OCI-LY1 (cell line): ENCODE data around the gene DIS3L.

Experiments
- EZH2 ChIP-seq: fragments of 200-600 bp; sonication (generic), shearing (Covaris generic); IDR thresholded peaks from 2 replicates; pipeline ENCODE4 v1.8.0; 2017; ENCODE audit warnings: borderline replicate concordance, mixed run types, mild to moderate bottlenecking, antibody characterized with exemption, low read length, moderate library complexity, mixed read lengths
- TF ChIP-seq, protein P1 (sequence below): fragments of 200-600 bp; sonication (generic), shearing (Covaris generic); IDR thresholded peaks from 2 replicates; pipeline ENCODE4 v1.5.1; 2017; ENCODE audit warnings: mild to moderate bottlenecking, antibody characterized with exemption, low read length, moderate library complexity, mixed read lengths

DNA sequence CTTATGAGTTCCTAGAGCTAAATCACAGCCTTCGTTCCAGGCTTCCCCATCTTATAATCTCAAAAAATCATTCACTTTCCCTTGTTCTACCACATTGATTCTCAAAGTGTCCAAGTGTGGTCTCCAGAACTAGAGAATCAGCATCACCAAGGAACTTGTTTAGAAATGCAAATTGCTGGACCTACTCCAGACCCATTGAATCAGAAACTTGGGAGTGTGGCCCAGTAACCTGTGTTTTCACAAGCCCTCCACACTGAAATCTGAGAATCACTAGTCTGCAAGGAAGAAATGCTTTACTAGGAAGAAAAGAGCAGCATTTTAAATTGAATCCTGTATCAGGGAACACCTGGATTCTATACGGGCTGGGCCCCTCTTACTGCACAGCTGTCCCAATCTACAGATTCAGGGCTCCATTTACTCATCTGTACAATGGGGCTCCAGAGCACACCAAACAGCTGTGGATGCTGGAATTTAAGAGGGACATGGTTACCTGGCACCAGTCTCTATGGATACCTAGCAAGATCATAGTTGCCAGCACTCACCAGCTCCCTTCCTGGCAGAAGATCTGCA, 43.7 kb upstream of the DIS3L start:
- TF ChIP-seq, protein P1, sequence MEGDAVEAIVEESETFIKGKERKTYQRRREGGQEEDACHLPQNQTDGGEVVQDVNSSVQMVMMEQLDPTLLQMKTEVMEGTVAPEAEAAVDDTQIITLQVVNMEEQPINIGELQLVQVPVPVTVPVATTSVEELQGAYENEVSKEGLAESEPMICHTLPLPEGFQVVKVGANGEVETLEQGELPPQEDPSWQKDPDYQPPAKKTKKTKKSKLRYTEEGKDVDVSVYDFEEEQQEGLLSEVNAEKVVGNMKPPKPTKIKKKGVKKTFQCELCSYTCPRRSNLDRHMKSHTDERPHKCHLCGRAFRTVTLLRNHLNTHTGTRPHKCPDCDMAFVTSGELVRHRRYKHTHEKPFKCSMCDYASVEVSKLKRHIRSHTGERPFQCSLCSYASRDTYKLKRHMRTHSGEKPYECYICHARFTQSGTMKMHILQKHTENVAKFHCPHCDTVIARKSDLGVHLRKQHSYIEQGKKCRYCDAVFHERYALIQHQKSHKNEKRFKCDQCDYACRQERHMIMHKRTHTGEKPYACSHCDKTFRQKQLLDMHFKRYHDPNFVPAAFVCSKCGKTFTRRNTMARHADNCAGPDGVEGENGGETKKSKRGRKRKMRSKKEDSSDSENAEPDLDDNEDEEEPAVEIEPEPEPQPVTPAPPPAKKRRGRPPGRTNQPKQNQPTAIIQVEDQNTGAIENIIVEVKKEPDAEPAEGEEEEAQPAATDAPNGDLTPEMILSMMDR, result no peak
- TF ChIP-seq EZH2, result no peak
